ENCODE results near the gene LRRC61. TPM values are rescaled to one million over a fixed set of nuclear protein-coding genes. Genes with fewer than 3 reads are reported as not detected.

Gene LRRC61
- total and polyA plus RNA-seq, 2 of the 13 experiments (the other 11 are each of a cell fraction or from before 2014, with no cell fraction given): 33.0 to 34.8 TPM

DNA sequence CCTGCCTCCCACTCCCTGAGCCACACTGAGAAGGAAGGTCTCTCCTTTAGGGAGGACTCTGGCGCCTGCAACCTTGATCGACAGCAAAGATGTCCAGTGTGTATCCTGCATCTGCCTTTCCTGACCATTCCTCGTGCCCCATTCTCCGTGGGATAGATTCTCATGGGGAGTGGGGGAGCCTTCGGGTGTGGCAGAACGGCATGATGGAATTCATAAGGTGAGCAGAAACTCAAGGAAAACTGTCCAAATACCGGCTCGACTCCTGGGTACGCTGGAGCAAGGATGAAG, 18.9 kb downstream of the LRRC61 start:
- H3K79me2 ChIP-seq (ENCODE audit: insufficient read depth, low read length): peaks cover 3% of the 10 kb centered on the region
- BruUV-seq (replicated peaks): no TSS peak
- no peak overlapping the region for H3K27ac ChIP-seq (ENCODE audit: extremely low read length, insufficient read depth, low read length)
- peak overlapping the region; percentile 88 for H3K4me2 ChIP-seq (ENCODE audit: low read depth, low read length)
- no peaks in the 10 kb centered on the region for H3K9me3 ChIP-seq (ENCODE audit: low read length)
- 0 out of 2 replicates have a peak, but pooled peaks have one; percentile 73 for TF ChIP-seq ZNF572 (CRISPR knock-in tag; IDR thresholded peaks at IDR 0.05)
- TF ChIP-seq, protein P1, sequence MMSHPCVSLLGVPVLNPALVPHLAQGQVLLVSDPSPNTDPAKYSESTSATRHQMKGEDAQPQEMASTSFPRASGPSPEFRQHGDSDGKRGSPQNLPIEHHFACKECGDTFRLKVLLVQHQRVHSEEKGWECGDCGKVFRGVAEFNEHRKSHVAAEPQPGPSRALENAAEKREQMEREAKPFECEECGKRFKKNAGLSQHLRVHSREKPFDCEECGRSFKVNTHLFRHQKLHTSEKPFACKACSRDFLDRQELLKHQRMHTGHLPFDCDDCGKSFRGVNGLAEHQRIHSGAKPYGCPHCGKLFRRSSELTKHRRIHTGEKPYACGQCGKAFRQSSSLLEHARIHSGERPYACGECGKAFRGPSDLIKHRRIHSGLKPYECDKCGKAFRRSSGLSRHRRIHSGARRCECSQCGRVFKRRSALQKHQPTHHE (CRISPR knock-in tag; IDR thresholded peaks at IDR 0.05; ENCODE audit: borderline replicate concordance): no peak
- TF ChIP-seq RNF2 (conservative IDR thresholded peaks at IDR 0.05; ENCODE audit: low read depth): 0 out of 2 replicates have a peak, but pooled peaks have one; percentile 1
- peak; percentile 84 for TF ChIP-seq ZNF263 (CRISPR knock-in tag; IDR thresholded peaks at IDR 0.05)
- TF ChIP-seq, protein P2, sequence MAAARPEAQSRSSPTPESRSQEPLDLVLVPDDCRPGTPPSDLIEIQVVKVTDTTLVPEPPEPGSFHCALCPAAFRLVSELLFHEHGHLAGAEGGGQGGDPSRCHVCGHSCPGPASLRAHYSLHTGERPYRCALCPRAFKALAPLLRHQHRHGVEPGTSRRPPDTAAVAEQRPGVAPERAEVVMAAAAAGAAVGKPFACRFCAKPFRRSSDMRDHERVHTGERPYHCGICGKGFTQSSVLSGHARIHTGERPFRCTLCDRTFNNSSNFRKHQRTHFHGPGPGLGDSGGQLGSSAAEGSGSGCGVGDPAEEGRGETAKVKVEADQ (CRISPR knock-in tag; IDR thresholded peaks at IDR 0.05; ENCODE audit: borderline replicate concordance): 0 out of 2 replicates have a peak, but pooled peaks have one; percentile 6
- TF ChIP-seq ZFP90 (CRISPR knock-in tag; IDR thresholded peaks at IDR 0.05; ENCODE audit: borderline replicate concordance): 0 out of 2 replicates have a peak, but pooled peaks have one; percentile 51
- TF ChIP-seq PAWR (CRISPR knock-in tag; IDR thresholded peaks at IDR 0.05; ENCODE audit: borderline replicate concordance): no peak
- TF ChIP-seq, protein P3, sequence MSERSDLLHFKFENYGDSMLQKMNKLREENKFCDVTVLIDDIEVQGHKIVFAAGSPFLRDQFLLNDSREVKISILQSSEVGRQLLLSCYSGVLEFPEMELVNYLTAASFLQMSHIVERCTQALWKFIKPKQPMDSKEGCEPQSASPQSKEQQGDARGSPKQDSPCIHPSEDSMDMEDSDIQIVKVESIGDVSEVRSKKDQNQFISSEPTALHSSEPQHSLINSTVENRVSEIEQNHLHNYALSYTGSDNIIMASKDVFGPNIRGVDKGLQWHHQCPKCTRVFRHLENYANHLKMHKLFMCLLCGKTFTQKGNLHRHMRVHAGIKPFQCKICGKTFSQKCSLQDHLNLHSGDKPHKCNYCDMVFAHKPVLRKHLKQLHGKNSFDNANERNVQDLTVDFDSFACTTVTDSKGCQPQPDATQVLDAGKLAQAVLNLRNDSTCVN (CRISPR knock-in tag; IDR thresholded peaks at IDR 0.05; ENCODE audit: borderline replicate concordance): 0 out of 2 replicates have a peak, but pooled peaks have one; percentile 5
- no peak for TF ChIP-seq CC2D1A (CRISPR knock-in tag; IDR thresholded peaks at IDR 0.05)
- TF ChIP-seq, protein P4, sequence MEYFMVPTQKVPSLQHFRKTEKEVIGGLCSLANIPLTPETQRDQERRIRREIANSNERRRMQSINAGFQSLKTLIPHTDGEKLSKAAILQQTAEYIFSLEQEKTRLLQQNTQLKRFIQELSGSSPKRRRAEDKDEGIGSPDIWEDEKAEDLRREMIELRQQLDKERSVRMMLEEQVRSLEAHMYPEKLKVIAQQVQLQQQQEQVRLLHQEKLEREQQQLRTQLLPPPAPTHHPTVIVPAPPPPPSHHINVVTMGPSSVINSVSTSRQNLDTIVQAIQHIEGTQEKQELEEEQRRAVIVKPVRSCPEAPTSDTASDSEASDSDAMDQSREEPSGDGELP (IDR thresholded peaks at IDR 0.05; ENCODE audit: borderline replicate concordance, low read depth): no peak
- TF ChIP-seq, protein P5, sequence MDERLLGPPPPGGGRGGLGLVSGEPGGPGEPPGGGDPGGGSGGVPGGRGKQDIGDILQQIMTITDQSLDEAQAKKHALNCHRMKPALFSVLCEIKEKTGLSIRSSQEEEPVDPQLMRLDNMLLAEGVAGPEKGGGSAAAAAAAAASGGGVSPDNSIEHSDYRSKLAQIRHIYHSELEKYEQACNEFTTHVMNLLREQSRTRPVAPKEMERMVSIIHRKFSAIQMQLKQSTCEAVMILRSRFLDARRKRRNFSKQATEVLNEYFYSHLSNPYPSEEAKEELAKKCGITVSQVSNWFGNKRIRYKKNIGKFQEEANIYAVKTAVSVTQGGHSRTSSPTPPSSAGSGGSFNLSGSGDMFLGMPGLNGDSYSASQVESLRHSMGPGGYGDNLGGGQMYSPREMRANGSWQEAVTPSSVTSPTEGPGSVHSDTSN (CRISPR knock-in tag; IDR thresholded peaks at IDR 0.05): peak; percentile 40; the same call in 1 of the 2 replicates
- no peak for TF ChIP-seq ZNF660 (CRISPR knock-in tag; IDR thresholded peaks at IDR 0.05; ENCODE audit: borderline replicate concordance, low read depth)
- in situ Hi-C loops (cut with HindIII; ENCODE audit: extremely low pct_ligation_motif_present, low pct_unique_long_range_greater_than_20kb) (loop anchor here (5.0 kb wide), 1 partner anchor 60 kb away; no protein-coding TSS in a partner anchor), intact Hi-C loops (cut with micrococcal nuclease; ENCODE audit: unreplicated experiment) (loop anchor here (5.0 kb wide), 1 partner anchor 45 kb away; no protein-coding TSS in a partner anchor)
- peak; percentile 1; the same call in 1 of the 3 replicates for ATAC-seq
- WGBS (ENCODE audit: low lambda C conversion rate): 18% methylated on average over 9 of the region's 9 CpGs
- no peaks in the 10 kb centered on the region; a peak in 1 of 5 replicates for H3K27me3 ChIP-seq (ENCODE audit: control insufficient read depth in 1 of 2, insufficient read depth in 2 of 2, low read length in 2 of 2)
- H4K20me1 ChIP-seq (ENCODE audit: insufficient read depth, low read length): peaks cover 2% of the 10 kb centered on the region; the same call in 1 of the 2 replicates
- ChIA-PET CTCF (ENCODE audit: low intra/inter-chr PET ratio, low total read pairs) (no interaction called here), POLR2A (interaction anchor here (0.8 to 4.7 kb wide), 8 partner anchors 13 to 62 kb away, joined by 3 to 40 read pairs (median 8); partner anchors contain the start of genes ACTR3C, LRRC61 and REPIN1)
- H2AFZ ChIP-seq (ENCODE audit: low read length): peak overlapping the region; percentile 44
- no peak for FAIRE-seq
- H3K4me3 ChIP-seq (replicated peaks in 1 of 3; ENCODE audit: insufficient read depth in 1 of 3, low read depth in 2 of 3, low read length in 3 of 3): peak overlapping the region; percentile 75 to 88 (median 86); a peak in 5 of 6 replicates
- H3K36me3 ChIP-seq (replicated peaks in 1 of 2; ENCODE audit: control insufficient read depth in 1 of 2, insufficient read depth in 2 of 2, low read length in 2 of 2): peaks cover 2 to 3% of the 10 kb centered on the region in 2 experiments; a peak in 2 of 5 replicates
- peaks cover 41% of the 10 kb centered on the region for H3K4me1 ChIP-seq (ENCODE audit: insufficient read depth, low read length)
- H3K9ac ChIP-seq (ENCODE audit: insufficient read depth, low read depth, low read length): peak overlapping the region; percentile 53; the same call in 1 of the 2 replicates
- no peak for DNase-seq (ENCODE audit: low spot score)

Measured in HepG2 (cell line).